Prostate gland (tissue), 2 donors: Measurements from ENCODE around the gene FGF2.

ENCODE experiments used
- POLR2A ChIP-seq: fragments of 450-650 bp; IDR thresholded peaks from one replicate; pipeline ENCODE4 v1.6.1; 2016; ENCODE audit warnings: antibody characterized with exemption, mild to moderate bottlenecking
- POLR2AphosphoS5 ChIP-seq: sonication (generic); formaldehyde crosslinking; IDR thresholded peaks from one replicate; pipeline ENCODE4 v1.6.1; 2017; ENCODE audit warnings: antibody characterized with exemption
- TF ChIP-seq, protein P1 (sequence below), 4 experiments: fragments of 200-600 bp in 2 of 4; fragments of 450-650 bp in 2 of 4; sonication (generic) in 2 of 4; IDR thresholded peaks; 1 replicate in 3 of 4; 2 replicates in 1 of 4; pipeline ENCODE4 v1.5.1; 2016 to 2019; ENCODE audit warnings: antibody characterized with exemption in 4 of 4, mild to moderate bottlenecking in 2 of 4, moderate library complexity in 2 of 4

GRCh38 chr4:122906859-122907305 lies 80.3 kb downstream of the FGF2 start:
- TF ChIP-seq, protein P1, sequence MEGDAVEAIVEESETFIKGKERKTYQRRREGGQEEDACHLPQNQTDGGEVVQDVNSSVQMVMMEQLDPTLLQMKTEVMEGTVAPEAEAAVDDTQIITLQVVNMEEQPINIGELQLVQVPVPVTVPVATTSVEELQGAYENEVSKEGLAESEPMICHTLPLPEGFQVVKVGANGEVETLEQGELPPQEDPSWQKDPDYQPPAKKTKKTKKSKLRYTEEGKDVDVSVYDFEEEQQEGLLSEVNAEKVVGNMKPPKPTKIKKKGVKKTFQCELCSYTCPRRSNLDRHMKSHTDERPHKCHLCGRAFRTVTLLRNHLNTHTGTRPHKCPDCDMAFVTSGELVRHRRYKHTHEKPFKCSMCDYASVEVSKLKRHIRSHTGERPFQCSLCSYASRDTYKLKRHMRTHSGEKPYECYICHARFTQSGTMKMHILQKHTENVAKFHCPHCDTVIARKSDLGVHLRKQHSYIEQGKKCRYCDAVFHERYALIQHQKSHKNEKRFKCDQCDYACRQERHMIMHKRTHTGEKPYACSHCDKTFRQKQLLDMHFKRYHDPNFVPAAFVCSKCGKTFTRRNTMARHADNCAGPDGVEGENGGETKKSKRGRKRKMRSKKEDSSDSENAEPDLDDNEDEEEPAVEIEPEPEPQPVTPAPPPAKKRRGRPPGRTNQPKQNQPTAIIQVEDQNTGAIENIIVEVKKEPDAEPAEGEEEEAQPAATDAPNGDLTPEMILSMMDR (IDR thresholded peaks at IDR 0.05) = no peak
- TF ChIP-seq POLR2A (no peak), POLR2AphosphoS5 (no peak)
